Activated naive CD4-positive, alpha-beta T cell treated with anti-CD3 and anti-CD28 coated beads, Interleukin-2, amount 50 U/mL, for 72 hours (primary cell): Measurements from ENCODE around the gene CA6. TPM values are rescaled to one million over a fixed set of nuclear protein-coding genes. Genes with fewer than 3 reads are reported as not detected.
A peak's percentile ranks its signal among the peaks of the same experiment; 100 is the strongest.
"Not testable (repeated sequence)": the region's sequence is repeated elsewhere in the genome, so short reads cannot be mapped to it uniquely, and the experiment has no call there.

Experiments used
- ATAC-seq, 2 donors: fragments of 150-1000 bp; cut with Tn5 transposase; 2 replicates each; pipeline ENCODE4 v1.10.0; 2021; ENCODE audit warnings: mild to moderate bottlenecking in 2 of 2, moderate library complexity in 2 of 2
- DNase-seq, 2 donors: peaks; one replicate each; pipeline ENCODE4 v3.0.0; 2021 to 2022; ENCODE audit warnings: low spot score in 2 of 2
- H3K27ac Mint-ChIP-seq, 2 donors: one replicate each; pipeline ENCODE4 v1.8.0; 2022; ENCODE audit warnings: mild to moderate bottlenecking in 2 of 2, mixed read lengths in 2 of 2
- H3K36me3 Mint-ChIP-seq, 2 donors: one replicate each; pipeline ENCODE4 v1.8.0; 2022; ENCODE audit warnings: mixed read lengths in 2 of 2
- H3K9me3 Mint-ChIP-seq, 2 donors: one replicate each; pipeline ENCODE4 v1.8.0; 2022; ENCODE audit warnings: mixed read lengths in 2 of 2
- total RNA-seq, 2 donors: library from RNA; stranded (reverse); gene quantifications; one replicate each; pipeline ENCODE4 v1.2.3, GENCODE V29; 2022

CA6 gene
- total RNA-seq, 2 donors from 2014 or later, result 0.66 to 1.7 TPM

GRCh38 chr1:9006956-9007615, 61.4 kb downstream of the CA6 start:
- Mint-ChIP-seq H3K36me3 (no peaks in the 10 kb centered on the region), H3K27ac (no peak overlapping the region), H3K9me3 (no peaks in the 10 kb centered on the region)
- no peak for ATAC-seq
- no peak for DNase-seq

GRCh38 chr1:9008236-9008635, 62.6 kb downstream of the CA6 start:
- ATAC-seq, result no peak
- Mint-ChIP-seq H3K27ac (no peak overlapping the region), H3K36me3 (no peaks in the 10 kb centered on the region), H3K9me3 (no peaks in the 10 kb centered on the region)
- no peak for DNase-seq

- Mint-ChIP-seq H3K36me3 (no peaks in the 10 kb centered on the region), H3K9me3 (no peaks in the 10 kb centered on the region), H3K27ac (no peak overlapping the region)
- DNase-seq (peak in 1 of 2 donors; percentile 54), ATAC-seq (peak in 1 of 2 donors; percentile 58)
Observed at GRCh38 chr1:9009438-9010370, 64.0 kb downstream of the CA6 start.

GRCh38 chr1:9010781-9011323, 65.2 kb downstream of the CA6 start:
- Mint-ChIP-seq H3K27ac (peak overlapping the region; percentile 11 to 63), H3K9me3 (no peaks in the 10 kb centered on the region), H3K36me3 (no peaks in the 10 kb centered on the region)
- DNase-seq (no peak), ATAC-seq (peak in 1 of 2 donors; percentile 59)

- Mint-ChIP-seq H3K36me3 (no peaks in the 10 kb centered on the region), H3K9me3 (no peaks in the 10 kb centered on the region), H3K27ac (no peak overlapping the region)
- ATAC-seq (no peak), DNase-seq (no peak)
Observed at GRCh38 chr1:9013819-9014218, 68.2 kb downstream of the CA6 start.

GRCh38 chr1:9014475-9015375, 69.1 kb downstream of the CA6 start:
- ATAC-seq (no peak), DNase-seq (no peak)
- H3K27ac Mint-ChIP-seq, result no peak overlapping the region
- no peaks in the 10 kb centered on the region for H3K36me3 Mint-ChIP-seq
- H3K9me3 Mint-ChIP-seq, result no peaks in the 10 kb centered on the region

GRCh38 chr1:9016455-9016854, 70.8 kb downstream of the CA6 start:
- H3K27ac Mint-ChIP-seq, result peak overlapping the region in 1 of 2 donors; percentile 72
- no peaks in the 10 kb centered on the region for H3K9me3 Mint-ChIP-seq
- ATAC-seq, result no peak
- H3K36me3 Mint-ChIP-seq, result no peaks in the 10 kb centered on the region
- DNase-seq, result no peak

GRCh38 chr1:9018333-9018732, 72.7 kb downstream of the CA6 start:
- no peaks in the 10 kb centered on the region for H3K36me3 Mint-ChIP-seq
- H3K27ac Mint-ChIP-seq, result peak overlapping the region in 1 of 2 donors; percentile 60
- no peaks in the 10 kb centered on the region for H3K9me3 Mint-ChIP-seq
- no peak for ATAC-seq
- no peak for DNase-seq

- Mint-ChIP-seq H3K27ac (no peak overlapping the region), H3K36me3 (no peaks in the 10 kb centered on the region), H3K9me3 (no peaks in the 10 kb centered on the region)
- no peak for ATAC-seq
- no peak for DNase-seq
Observed at GRCh38 chr1:9019896-9020295, 74.2 kb downstream of the CA6 start.

- DNase-seq, result no peak
- no peaks in the 10 kb centered on the region for H3K9me3 Mint-ChIP-seq
- no peak overlapping the region for H3K27ac Mint-ChIP-seq
- H3K36me3 Mint-ChIP-seq, result no peaks in the 10 kb centered on the region
- ATAC-seq, result no peak
Observed at GRCh38 chr1:9020305-9020704, 74.6 kb downstream of the CA6 start.

- not testable (repeated sequence) for H3K27ac Mint-ChIP-seq, H3K9me3 Mint-ChIP-seq, DNase-seq, H3K36me3 Mint-ChIP-seq, ATAC-seq
Observed at GRCh38 chr1:9022026-9022738, 76.5 kb downstream of the CA6 start.

GRCh38 chr1:9022773-9023172, 77.1 kb downstream of the CA6 start:
- Mint-ChIP-seq H3K27ac (no peak overlapping the region), H3K9me3 (no peaks in the 10 kb centered on the region), H3K36me3 (no peaks in the 10 kb centered on the region)
- no peak for ATAC-seq
- no peak for DNase-seq

Other genes starting within 250 kb of the CA6 start
- 10 to 100 TPM; 51.8 to 72.1 TPM for gene RERE, start 128.2 kb upstream of the CA6 start, total RNA-seq
- 1,000 to 10,000 TPM; 1,473 to 3,739 TPM for gene ENO1, start 67.2 kb upstream of the CA6 start, total RNA-seq
- not detected for gene SLC2A7, start 80.6 kb downstream of the CA6 start, total RNA-seq
- not detected for gene SLC2A5, start 123.8 kb downstream of the CA6 start, total RNA-seq
- gene GPR157, start 183.2 kb downstream of the CA6 start, total RNA-seq, result 1 to 10 TPM; 4.5 to 9.1 TPM